Measurements from ENCODE around the gene EIF5B.

EIF5B gene

GRCh38 chr2:99450199-99450598 lies 113.0 kb downstream of the EIF5B start:
- DNase-seq (ENCODE audit: low read depth in 1 of 2, low spot score in 1 of 2) = no peak
- Histone ChIP-seq H3K27ac (replicated peaks) (no peak overlapping the region), H3K27me3 (ENCODE audit: insufficient read depth, poor library complexity, severe bottlenecking) (no peaks in the 10 kb centered on the region), H3K4me3 (replicated peaks; ENCODE audit: insufficient read depth, low read length) (no peak overlapping the region)
- TF ChIP-seq SPI1 (IDR thresholded peaks at IDR 0.05; ENCODE audit: borderline replicate concordance, low read depth) = no peak
- TF ChIP-seq, protein P1, sequence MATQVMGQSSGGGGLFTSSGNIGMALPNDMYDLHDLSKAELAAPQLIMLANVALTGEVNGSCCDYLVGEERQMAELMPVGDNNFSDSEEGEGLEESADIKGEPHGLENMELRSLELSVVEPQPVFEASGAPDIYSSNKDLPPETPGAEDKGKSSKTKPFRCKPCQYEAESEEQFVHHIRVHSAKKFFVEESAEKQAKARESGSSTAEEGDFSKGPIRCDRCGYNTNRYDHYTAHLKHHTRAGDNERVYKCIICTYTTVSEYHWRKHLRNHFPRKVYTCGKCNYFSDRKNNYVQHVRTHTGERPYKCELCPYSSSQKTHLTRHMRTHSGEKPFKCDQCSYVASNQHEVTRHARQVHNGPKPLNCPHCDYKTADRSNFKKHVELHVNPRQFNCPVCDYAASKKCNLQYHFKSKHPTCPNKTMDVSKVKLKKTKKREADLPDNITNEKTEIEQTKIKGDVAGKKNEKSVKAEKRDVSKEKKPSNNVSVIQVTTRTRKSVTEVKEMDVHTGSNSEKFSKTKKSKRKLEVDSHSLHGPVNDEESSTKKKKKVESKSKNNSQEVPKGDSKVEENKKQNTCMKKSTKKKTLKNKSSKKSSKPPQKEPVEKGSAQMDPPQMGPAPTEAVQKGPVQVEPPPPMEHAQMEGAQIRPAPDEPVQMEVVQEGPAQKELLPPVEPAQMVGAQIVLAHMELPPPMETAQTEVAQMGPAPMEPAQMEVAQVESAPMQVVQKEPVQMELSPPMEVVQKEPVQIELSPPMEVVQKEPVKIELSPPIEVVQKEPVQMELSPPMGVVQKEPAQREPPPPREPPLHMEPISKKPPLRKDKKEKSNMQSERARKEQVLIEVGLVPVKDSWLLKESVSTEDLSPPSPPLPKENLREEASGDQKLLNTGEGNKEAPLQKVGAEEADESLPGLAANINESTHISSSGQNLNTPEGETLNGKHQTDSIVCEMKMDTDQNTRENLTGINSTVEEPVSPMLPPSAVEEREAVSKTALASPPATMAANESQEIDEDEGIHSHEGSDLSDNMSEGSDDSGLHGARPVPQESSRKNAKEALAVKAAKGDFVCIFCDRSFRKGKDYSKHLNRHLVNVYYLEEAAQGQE (IDR thresholded peaks at IDR 0.05; ENCODE audit: insufficient replicate concordance, low read depth) = no peak
- TF ChIP-seq, protein P2, sequence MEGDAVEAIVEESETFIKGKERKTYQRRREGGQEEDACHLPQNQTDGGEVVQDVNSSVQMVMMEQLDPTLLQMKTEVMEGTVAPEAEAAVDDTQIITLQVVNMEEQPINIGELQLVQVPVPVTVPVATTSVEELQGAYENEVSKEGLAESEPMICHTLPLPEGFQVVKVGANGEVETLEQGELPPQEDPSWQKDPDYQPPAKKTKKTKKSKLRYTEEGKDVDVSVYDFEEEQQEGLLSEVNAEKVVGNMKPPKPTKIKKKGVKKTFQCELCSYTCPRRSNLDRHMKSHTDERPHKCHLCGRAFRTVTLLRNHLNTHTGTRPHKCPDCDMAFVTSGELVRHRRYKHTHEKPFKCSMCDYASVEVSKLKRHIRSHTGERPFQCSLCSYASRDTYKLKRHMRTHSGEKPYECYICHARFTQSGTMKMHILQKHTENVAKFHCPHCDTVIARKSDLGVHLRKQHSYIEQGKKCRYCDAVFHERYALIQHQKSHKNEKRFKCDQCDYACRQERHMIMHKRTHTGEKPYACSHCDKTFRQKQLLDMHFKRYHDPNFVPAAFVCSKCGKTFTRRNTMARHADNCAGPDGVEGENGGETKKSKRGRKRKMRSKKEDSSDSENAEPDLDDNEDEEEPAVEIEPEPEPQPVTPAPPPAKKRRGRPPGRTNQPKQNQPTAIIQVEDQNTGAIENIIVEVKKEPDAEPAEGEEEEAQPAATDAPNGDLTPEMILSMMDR (IDR thresholded peaks at IDR 0.05; ENCODE audit: insufficient read depth, low read length) = no peak
- TF ChIP-seq GABPA (IDR thresholded peaks at IDR 0.05; ENCODE audit: low read depth) = no peak
- TF ChIP-seq POLR2AphosphoS5 (IDR thresholded peaks at IDR 0.05; ENCODE audit: low read depth) = no peak
